Choroid plexus epithelial cell (primary cell): ENCODE measurements around the gene GRIA2.

ENCODE experiments used
- DNase-seq: peaks from one replicate; pipeline ENCODE4 v3.0.0-alpha.2; 2010; ENCODE audit warnings: low read depth
- H3K4me3 ChIP-seq: 2 replicates; pipeline ENCODE4 v1.5.1; 2011; ENCODE audit warnings: low read depth, mild to moderate bottlenecking, control low read depth, low read length, moderate library complexity
- CTCF ChIP-seq: conservative IDR thresholded peaks from 2 replicates; pipeline ENCODE4 v1.5.1; 2011; ENCODE audit warnings: low read depth, mild to moderate bottlenecking, control low read depth, inconsistent platforms, low read length, moderate library complexity

GRIA2 gene

DNA sequence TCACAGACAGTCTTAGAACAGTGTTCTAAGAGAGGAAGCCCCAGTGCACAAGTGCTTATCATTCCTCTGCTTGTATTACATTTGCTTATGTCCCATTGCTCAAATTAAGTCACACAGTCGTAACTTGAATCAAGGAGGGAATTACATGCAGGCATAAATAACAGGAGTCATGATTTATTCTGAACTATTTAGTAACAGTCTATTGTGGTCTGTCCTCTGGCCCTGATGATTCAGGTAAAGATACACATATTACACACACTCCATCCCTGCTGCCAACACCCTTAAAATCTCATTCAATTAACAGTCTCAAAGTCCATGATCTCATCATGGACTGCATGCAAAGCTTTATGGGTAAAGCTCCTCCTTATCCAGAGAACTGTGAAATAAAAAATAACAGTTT, 60.1 kb downstream of the GRIA2 start:
- H3K4me3 ChIP-seq: no peak overlapping the region
- no peak for TF ChIP-seq CTCF
- no peak for DNase-seq

DNA sequence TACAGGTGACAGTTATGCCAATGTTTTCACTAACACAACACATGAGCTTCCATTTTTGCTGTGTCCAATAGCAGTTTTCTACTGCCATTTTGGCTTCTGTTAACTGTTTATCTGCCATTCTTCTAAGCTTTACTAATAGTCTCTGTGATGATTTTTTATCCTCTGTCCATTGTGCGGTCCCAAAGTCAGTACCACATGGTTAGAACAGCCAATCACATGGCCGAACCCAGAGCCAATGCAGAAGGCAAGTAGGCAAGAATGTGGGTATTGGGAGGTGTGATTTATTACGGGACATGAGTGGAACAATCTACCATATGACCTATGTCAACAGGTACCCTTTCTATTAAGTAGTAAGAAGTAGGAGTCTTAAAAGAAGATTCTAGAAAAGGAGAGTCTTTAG, 61.5 kb downstream of the GRIA2 start:
- no peak overlapping the region for H3K4me3 ChIP-seq
- no peak for DNase-seq
- no peak for TF ChIP-seq CTCF

GRCh38 chr4:157287445-157287844, 66.9 kb downstream of the GRIA2 start:
- no peak for TF ChIP-seq CTCF
- H3K4me3 ChIP-seq: no peak overlapping the region
- no peak for DNase-seq

DNA sequence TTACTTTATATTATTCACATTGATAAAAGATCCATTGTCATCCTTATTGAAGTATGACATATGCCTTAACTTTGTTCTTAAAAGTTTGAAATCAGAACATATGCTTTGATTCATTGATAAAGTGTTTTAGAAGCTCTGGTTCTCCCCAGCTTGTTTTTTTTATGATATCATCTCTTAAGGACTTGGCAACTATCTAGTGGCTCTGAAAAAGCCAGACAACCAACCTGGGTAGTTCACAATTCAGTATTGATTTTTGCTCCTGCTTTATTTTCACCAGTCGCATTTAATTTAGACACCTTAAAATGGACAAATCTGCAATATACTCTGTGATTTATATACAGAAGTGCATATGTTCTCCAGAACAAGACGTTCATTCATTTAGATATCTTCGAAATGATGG, 70.1 kb downstream of the GRIA2 start:
- no peak overlapping the region for H3K4me3 ChIP-seq
- no peak for DNase-seq
- no peak for TF ChIP-seq CTCF

DNA sequence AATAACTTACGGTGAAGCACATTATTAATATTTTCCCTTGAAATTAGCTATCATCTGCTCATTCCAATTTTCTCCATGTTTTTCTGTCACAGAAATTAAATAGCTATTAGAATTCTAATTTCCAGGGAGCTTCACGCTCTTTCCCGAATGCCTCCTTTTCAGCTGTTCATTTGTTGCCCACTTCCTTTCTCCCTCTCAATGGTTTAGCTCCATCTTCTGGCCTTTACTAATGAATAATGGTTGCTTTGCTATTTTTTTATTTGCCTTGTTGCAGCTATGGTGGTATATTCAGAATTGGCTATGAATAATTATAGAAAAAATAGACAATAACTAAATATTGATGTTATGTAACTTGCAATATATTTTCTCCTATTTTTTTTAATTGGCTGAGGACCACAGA, 70.5 kb downstream of the GRIA2 start:
- TF ChIP-seq CTCF: peak; percentile 30
- no peak overlapping the region for H3K4me3 ChIP-seq
- DNase-seq: peak; percentile 5

- H3K4me3 ChIP-seq: no peak overlapping the region
- no peak for TF ChIP-seq CTCF
- no peak for DNase-seq
These were observed 73.1 kb downstream of the GRIA2 start for GRCh38 chr4:157293673-157294072.

GRCh38 chr4:157294575-157294974, 74.0 kb downstream of the GRIA2 start:
- H3K4me3 ChIP-seq: no peak overlapping the region
- no peak for TF ChIP-seq CTCF
- no peak for DNase-seq
